HCT116 (cell line): Measurements from ENCODE around the gene LRCH1. TPM values are rescaled to one million over a fixed set of nuclear protein-coding genes. Genes with fewer than 3 reads are reported as not detected.

Experiments used
- ATAC-seq: fragments of 200-7000 bp; cut with Tn5 transposase; 2 replicates; pipeline ENCODE4 v1.9.1; 2020; ENCODE audit warnings: mild to moderate bottlenecking, moderate library complexity
- BruUV-seq: library from RNA; stranded (reverse); fragments of 400-500 nt; replicated peaks from 2 replicates; lab custom pipeline; 2021; lab: Mats Ljungman, UMichigan
- CTCF ChIA-PET: fragments of 300-600 bp; sonication (Branson Sonifier 250); formaldehyde crosslinking; loops from one replicate; lab custom pipeline; 2021; ENCODE audit warnings: antibody characterized with exemption; lab: Charles Lee
- POLR2A ChIA-PET: fragments of 300-600, 350-600 bp; sonication (Branson Sonifier 250); formaldehyde crosslinking; loops from one replicate; lab custom pipeline; 2021; ENCODE audit warnings: antibody characterized with exemption; lab: Charles Lee
- RAD21 ChIA-PET, 2 experiments: fragments of 300-600 bp; sonication (Branson Sonifier 250); formaldehyde crosslinking; loops; one replicate each; lab custom pipeline; 2023; ENCODE audit warnings: low total read pairs in 2 of 2; ENCODE audit not compliant: uncharacterized antibody in 2 of 2, unreplicated experiment in 2 of 2, low non-redundant PET in 1 of 2; lab: Charles Lee
- DNase-seq: peaks from one replicate; pipeline ENCODE4 v3.0.0-alpha.2; 2010; ENCODE audit warnings: low read depth, low spot score
- H2AFZ ChIP-seq: fragments of 200-600 bp; shearing (Covaris generic), sonication (generic); 2 replicates; pipeline ENCODE4 v1.6.1; 2017; ENCODE audit warnings: low read depth, mixed run types, mixed read lengths, antibody characterized with exemption, low read length; ENCODE audit not compliant: poor library complexity, severe bottlenecking
- H3K27ac ChIP-seq: 2 replicates; pipeline ENCODE4 v1.5.1; 2012; ENCODE audit warnings: low read depth, low read length
- H3K27me3 ChIP-seq: fragments of 200-600 bp; sonication (generic); 2 replicates; pipeline ENCODE4 v1.6.1; 2016; ENCODE audit warnings: mixed run types, low read length, mixed read lengths; ENCODE audit not compliant: insufficient read depth
- H3K36me3 ChIP-seq, 2 experiments: fragments of 200-500 bp in 1 of 2; fragments of 200-600 bp in 1 of 2; sonication (Bioruptor generic) in 1 of 2; sonication (generic) in 1 of 2; 2 replicates each; pipeline versions ENCODE4 v1.5.1 to v1.6.1; 2014 to 2016; ENCODE audit warnings: low read length in 2 of 2, inconsistent platforms in 1 of 2, mixed read lengths in 1 of 2, mixed run types in 1 of 2; ENCODE audit not compliant: insufficient read depth in 2 of 2, control insufficient read depth in 1 of 2
- H3K4me1 ChIP-seq, 2 experiments: fragments of 200-600 bp in 1 of 2; sonication (generic) in 1 of 2; 2 replicates each; pipeline versions ENCODE4 v1.5.1 to v1.6.1; 2012 to 2017; ENCODE audit warnings: low read length in 2 of 2, inconsistent platforms in 1 of 2, mild to moderate bottlenecking in 1 of 2, mixed read lengths in 1 of 2, mixed run types in 1 of 2, moderate library complexity in 1 of 2; ENCODE audit not compliant: insufficient read depth in 2 of 2, control insufficient read depth in 1 of 2
- H3K4me2 ChIP-seq: fragments of 200-600 bp; sonication (generic); 2 replicates; pipeline ENCODE4 v1.6.1; 2017; ENCODE audit warnings: mixed run types, low read length, mixed read lengths
- H3K4me3 ChIP-seq, 2 experiments: fragments of 200-600 bp in 1 of 2; sonication (generic) in 1 of 2; replicated peaks in 1 of 2; 2 replicates each; pipeline ENCODE4 v1.5.1; 2011 to 2016; ENCODE audit warnings: low read length in 2 of 2, control low read depth in 1 of 2, low read depth in 1 of 2, mild to moderate bottlenecking in 1 of 2, mixed read lengths in 1 of 2, mixed run types in 1 of 2
- H3K79me2 ChIP-seq: fragments of 200-600 bp; sonication (generic); 2 replicates; pipeline ENCODE4 v1.6.1; 2017; ENCODE audit warnings: mild to moderate bottlenecking, mixed run types, low read length, moderate library complexity, mixed read lengths; ENCODE audit not compliant: insufficient read depth
- H3K9ac ChIP-seq: fragments of 200-600 bp; sonication (generic); 2 replicates; pipeline ENCODE4 v1.6.1; 2016; ENCODE audit warnings: low read length, mixed read lengths
- H3K9me2 ChIP-seq: fragments of 200-600 bp; sonication (generic), shearing (Covaris generic); 2 replicates; pipeline ENCODE4 v1.6.1; 2017; ENCODE audit warnings: mixed run types, mild to moderate bottlenecking, moderate library complexity; ENCODE audit not compliant: insufficient read depth
- H3K9me3 ChIP-seq, 2 experiments: fragments of 200-500 bp in 1 of 2; fragments of 200-600 bp in 1 of 2; sonication (Bioruptor generic) in 1 of 2; sonication (generic) in 1 of 2; 2 replicates each; pipeline ENCODE4 v1.6.1; 2014 to 2017; ENCODE audit warnings: low read length in 2 of 2, mixed read lengths in 2 of 2, inconsistent platforms in 1 of 2, low read depth in 1 of 2, mild to moderate bottlenecking in 1 of 2, mixed run types in 1 of 2, moderate library complexity in 1 of 2; ENCODE audit not compliant: control insufficient read depth in 1 of 2, insufficient read depth in 1 of 2
- H4K20me1 ChIP-seq: fragments of 200-600 bp; sonication (generic), shearing (Covaris generic); 2 replicates; pipeline ENCODE4 v1.6.1; 2017; ENCODE audit warnings: mixed run types, mild to moderate bottlenecking, moderate library complexity; ENCODE audit not compliant: insufficient read depth
- CBX3 ChIP-seq: IDR thresholded peaks from 2 replicates; pipeline ENCODE4 v1.6.1; 2012; ENCODE audit warnings: low read depth
- CTCF ChIP-seq, 3 experiments: fragments of 200-600 bp in 1 of 3; sonication (generic) in 1 of 3; IDR thresholded peaks in 2 of 3; conservative IDR thresholded peaks in 1 of 3; 2 replicates each; pipeline ENCODE4 v1.5.1; 2012 to 2017; ENCODE audit warnings: low read depth in 2 of 3, low read length in 2 of 3, antibody characterized with exemption in 1 of 3, borderline replicate concordance in 1 of 3, control low read depth in 1 of 3, mild to moderate bottlenecking in 1 of 3, mixed read lengths in 1 of 3, mixed run types in 1 of 3, moderate library complexity in 1 of 3; ENCODE audit not compliant: insufficient read depth in 1 of 3
- ELF1 ChIP-seq: IDR thresholded peaks from 2 replicates; pipeline ENCODE4 v1.6.1; 2012; ENCODE audit warnings: low read depth, borderline replicate concordance
- EZH2 ChIP-seq: fragments of 200-600 bp; sonication (generic); IDR thresholded peaks from 2 replicates; pipeline ENCODE4 v1.6.1; 2017; ENCODE audit warnings: antibody characterized with exemption, mixed run types
- EZH2phosphoT487 ChIP-seq: fragments of 200-600 bp; IDR thresholded peaks from 2 replicates; pipeline ENCODE4 v1.6.1; 2018; ENCODE audit warnings: antibody characterized with exemption, borderline replicate concordance
- MAX ChIP-seq: IDR thresholded peaks from 2 replicates; pipeline ENCODE4 v1.6.1; 2012
- POLR2AphosphoS5 ChIP-seq: IDR thresholded peaks from 2 replicates; pipeline ENCODE4 v1.6.1; 2011; ENCODE audit warnings: mild to moderate bottlenecking, low read depth, low read length, moderate library complexity
- RAD21 ChIP-seq: IDR thresholded peaks from 2 replicates; pipeline ENCODE4 v1.6.1; 2012; ENCODE audit warnings: low read depth, mild to moderate bottlenecking
- SP1 ChIP-seq: IDR thresholded peaks from 2 replicates; pipeline ENCODE4 v1.6.1; 2012; ENCODE audit warnings: low read depth
- TCF7L2 ChIP-seq: IDR thresholded peaks from 2 replicates; pipeline ENCODE4 v1.7.0; 2011; ENCODE audit warnings: borderline replicate concordance, inconsistent platforms; ENCODE audit not compliant: insufficient read depth, insufficient read length; ENCODE audit errors: extremely low read depth
- YY1 ChIP-seq: IDR thresholded peaks from 2 replicates; pipeline ENCODE4 v1.6.1; 2011; ENCODE audit warnings: low read length, low read depth, moderate library complexity, mild to moderate bottlenecking; ENCODE audit not compliant: insufficient replicate concordance; ENCODE audit errors: extremely low read depth
- ZBTB33 ChIP-seq: IDR thresholded peaks from 2 replicates; pipeline ENCODE4 v1.6.1; 2011; ENCODE audit warnings: mild to moderate bottlenecking, low read length, moderate library complexity; ENCODE audit not compliant: insufficient replicate concordance; ENCODE audit errors: extremely low read depth
- ZFX ChIP-seq: fragments of 450-650 bp; IDR thresholded peaks from 2 replicates; pipeline ENCODE4 v1.6.1; 2017
- intact Hi-C: fragments of 100-400 bp; cut with micrococcal nuclease; formaldehyde crosslinking; loops from 2 replicates; pipeline ENCODE4 v1.10.0; 2022
- total RNA-seq: library from RNA; stranded (reverse); gene quantifications from one replicate; pipeline ENCODE4 v1.2.1, GENCODE V29; 2021; ENCODE audit not compliant: unreplicated experiment
- TF ChIP-seq, protein P1 (sequence below): IDR thresholded peaks from 2 replicates; pipeline ENCODE4 v1.6.1; 2012; ENCODE audit warnings: low read depth
- TF ChIP-seq, protein P2 (sequence below): IDR thresholded peaks from 2 replicates; pipeline ENCODE4 v1.6.1; 2012

LRCH1 gene
- total RNA-seq, 1 experiment from 2014 or later: 15.6 TPM

DNA sequence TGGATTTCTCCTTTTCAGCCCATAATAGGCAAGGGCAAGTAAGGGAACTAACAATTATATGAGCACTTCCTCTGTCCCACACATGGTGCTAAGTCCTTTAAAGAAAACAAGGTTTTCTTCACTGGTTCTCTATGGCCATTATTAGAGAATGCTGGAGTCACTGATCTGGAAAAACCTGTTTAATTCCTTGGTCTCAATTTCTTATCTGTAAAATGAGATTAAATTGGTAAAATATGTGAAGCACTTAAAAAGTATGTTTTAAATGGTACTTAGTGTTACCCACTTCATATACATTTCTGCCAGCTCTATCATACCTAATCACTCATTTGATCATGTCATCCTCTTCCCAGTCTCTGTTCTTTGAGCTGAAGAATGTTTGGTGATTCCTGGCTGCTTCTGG, 39.4 kb downstream of the LRCH1 start:
- ChIA-PET CTCF (no interaction called here), RAD21 (no interaction called here), POLR2A (no interaction called here)
- Histone ChIP-seq H3K4me3 (no peak overlapping the region), H3K36me3 (no peaks in the 10 kb centered on the region), H3K9ac (no peak overlapping the region), H3K27me3 (no peaks in the 10 kb centered on the region), H3K9me2 (no peaks in the 10 kb centered on the region), H3K9me3 (no peaks in the 10 kb centered on the region), H3K79me2 (peaks cover 81% of the 10 kb centered on the region), H2AFZ (no peak overlapping the region), H4K20me1 (no peaks in the 10 kb centered on the region), H3K27ac (no peak overlapping the region), H3K4me1 (peaks cover 0 to 7% of the 10 kb centered on the region in 2 experiments; a peak in 2 of 4 replicates), H3K4me2 (no peak overlapping the region)
- no TSS peak for BruUV-seq
- TF ChIP-seq ELF1 (no peak), ZFX (no peak), SP1 (no peak), MAX (no peak), TCF7L2 (no peak), ZBTB33 (no peak), CBX3 (no peak), RAD21 (no peak), YY1 (no peak), CTCF (IDR thresholded peaks at IDR 0.05 in 2 of 3, conservative IDR thresholded peaks at IDR 0.05 in 1 of 3; ENCODE audit: borderline replicate concordance in 1 of 3, insufficient read depth in 1 of 3, low read depth in 2 of 3, low read length in 2 of 3) (no peak), EZH2phosphoT487 (no peak), POLR2AphosphoS5 (no peak), EZH2 (no peak)
- TF ChIP-seq, protein P1, sequence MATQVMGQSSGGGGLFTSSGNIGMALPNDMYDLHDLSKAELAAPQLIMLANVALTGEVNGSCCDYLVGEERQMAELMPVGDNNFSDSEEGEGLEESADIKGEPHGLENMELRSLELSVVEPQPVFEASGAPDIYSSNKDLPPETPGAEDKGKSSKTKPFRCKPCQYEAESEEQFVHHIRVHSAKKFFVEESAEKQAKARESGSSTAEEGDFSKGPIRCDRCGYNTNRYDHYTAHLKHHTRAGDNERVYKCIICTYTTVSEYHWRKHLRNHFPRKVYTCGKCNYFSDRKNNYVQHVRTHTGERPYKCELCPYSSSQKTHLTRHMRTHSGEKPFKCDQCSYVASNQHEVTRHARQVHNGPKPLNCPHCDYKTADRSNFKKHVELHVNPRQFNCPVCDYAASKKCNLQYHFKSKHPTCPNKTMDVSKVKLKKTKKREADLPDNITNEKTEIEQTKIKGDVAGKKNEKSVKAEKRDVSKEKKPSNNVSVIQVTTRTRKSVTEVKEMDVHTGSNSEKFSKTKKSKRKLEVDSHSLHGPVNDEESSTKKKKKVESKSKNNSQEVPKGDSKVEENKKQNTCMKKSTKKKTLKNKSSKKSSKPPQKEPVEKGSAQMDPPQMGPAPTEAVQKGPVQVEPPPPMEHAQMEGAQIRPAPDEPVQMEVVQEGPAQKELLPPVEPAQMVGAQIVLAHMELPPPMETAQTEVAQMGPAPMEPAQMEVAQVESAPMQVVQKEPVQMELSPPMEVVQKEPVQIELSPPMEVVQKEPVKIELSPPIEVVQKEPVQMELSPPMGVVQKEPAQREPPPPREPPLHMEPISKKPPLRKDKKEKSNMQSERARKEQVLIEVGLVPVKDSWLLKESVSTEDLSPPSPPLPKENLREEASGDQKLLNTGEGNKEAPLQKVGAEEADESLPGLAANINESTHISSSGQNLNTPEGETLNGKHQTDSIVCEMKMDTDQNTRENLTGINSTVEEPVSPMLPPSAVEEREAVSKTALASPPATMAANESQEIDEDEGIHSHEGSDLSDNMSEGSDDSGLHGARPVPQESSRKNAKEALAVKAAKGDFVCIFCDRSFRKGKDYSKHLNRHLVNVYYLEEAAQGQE: no peak
- TF ChIP-seq, protein P2, sequence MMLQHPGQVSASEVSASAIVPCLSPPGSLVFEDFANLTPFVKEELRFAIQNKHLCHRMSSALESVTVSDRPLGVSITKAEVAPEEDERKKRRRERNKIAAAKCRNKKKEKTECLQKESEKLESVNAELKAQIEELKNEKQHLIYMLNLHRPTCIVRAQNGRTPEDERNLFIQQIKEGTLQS: no peak
- ATAC-seq (no peak), DNase-seq (no peak)
- intact Hi-C loops: no loop called here
